Esophagus muscularis mucosa (tissue), 3 donors: Measurements from ENCODE around the gene KPTN.

Experiments used
- CTCF ChIP-seq, 3 experiments: fragments of 200-600 bp in 2 of 3; fragments of 450-650 bp in 1 of 3; sonication (generic) in 2 of 3; IDR thresholded peaks; one replicate each; pipeline ENCODE4 v1.5.1; 2017 to 2019; ENCODE audit warnings: antibody characterized with exemption in 3 of 3, mild to moderate bottlenecking in 2 of 3, moderate library complexity in 1 of 3
- POLR2AphosphoS5 ChIP-seq, 2 donors: sonication (generic); formaldehyde crosslinking; IDR thresholded peaks; one replicate each; pipeline ENCODE4 v1.6.1; 2017; ENCODE audit warnings: antibody characterized with exemption in 2 of 2

GRCh38 chr19:47497821-47498520 is 14.0 kb upstream of the KPTN start:
- TF ChIP-seq CTCF (IDR thresholded peaks at IDR 0.05) (no peak), POLR2AphosphoS5 (IDR thresholded peaks at IDR 0.05) (no peak)
